Gastroesophageal sphincter (tissue), 3 donors: Measurements from ENCODE around the gene ABHD2.

Experiments
- POLR2A ChIP-seq, 2 donors: fragments of 450-650 bp; IDR thresholded peaks; one replicate each; pipeline ENCODE4 v1.6.1; 2017; ENCODE audit warnings: antibody characterized with exemption in 2 of 2, mild to moderate bottlenecking in 2 of 2, moderate library complexity in 1 of 2
- POLR2AphosphoS5 ChIP-seq: sonication (generic); formaldehyde crosslinking; IDR thresholded peaks from one replicate; pipeline ENCODE4 v1.6.1; 2017; ENCODE audit warnings: antibody characterized with exemption
- TF ChIP-seq, protein P1 (sequence below), 4 experiments: fragments of 200-600 bp in 2 of 4; fragments of 450-650 bp in 2 of 4; sonication (generic) in 1 of 4; IDR thresholded peaks; one replicate each; pipeline ENCODE4 v1.5.1; 2017 to 2019; ENCODE audit warnings: antibody characterized with exemption in 4 of 4, mild to moderate bottlenecking in 2 of 4, moderate library complexity in 2 of 4

DNA sequence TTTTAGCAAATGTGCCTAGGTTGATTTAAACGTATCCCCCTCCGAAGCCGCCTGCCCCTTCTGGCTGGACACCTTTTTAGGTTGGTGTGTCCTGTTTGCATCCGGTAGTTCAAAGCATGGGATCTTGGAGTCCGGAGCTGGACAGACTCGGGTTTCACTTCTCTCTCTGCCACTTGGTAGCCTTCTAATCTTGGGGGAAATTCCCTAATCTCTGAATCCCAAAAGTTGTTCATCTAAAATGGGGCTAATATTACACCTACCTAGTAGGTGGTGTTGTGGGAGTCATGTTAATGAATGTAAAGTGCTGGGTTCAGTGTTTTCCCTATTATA, 156.3 kb downstream of the ABHD2 start:
- no peak for TF ChIP-seq POLR2AphosphoS5
- TF ChIP-seq, protein P1, sequence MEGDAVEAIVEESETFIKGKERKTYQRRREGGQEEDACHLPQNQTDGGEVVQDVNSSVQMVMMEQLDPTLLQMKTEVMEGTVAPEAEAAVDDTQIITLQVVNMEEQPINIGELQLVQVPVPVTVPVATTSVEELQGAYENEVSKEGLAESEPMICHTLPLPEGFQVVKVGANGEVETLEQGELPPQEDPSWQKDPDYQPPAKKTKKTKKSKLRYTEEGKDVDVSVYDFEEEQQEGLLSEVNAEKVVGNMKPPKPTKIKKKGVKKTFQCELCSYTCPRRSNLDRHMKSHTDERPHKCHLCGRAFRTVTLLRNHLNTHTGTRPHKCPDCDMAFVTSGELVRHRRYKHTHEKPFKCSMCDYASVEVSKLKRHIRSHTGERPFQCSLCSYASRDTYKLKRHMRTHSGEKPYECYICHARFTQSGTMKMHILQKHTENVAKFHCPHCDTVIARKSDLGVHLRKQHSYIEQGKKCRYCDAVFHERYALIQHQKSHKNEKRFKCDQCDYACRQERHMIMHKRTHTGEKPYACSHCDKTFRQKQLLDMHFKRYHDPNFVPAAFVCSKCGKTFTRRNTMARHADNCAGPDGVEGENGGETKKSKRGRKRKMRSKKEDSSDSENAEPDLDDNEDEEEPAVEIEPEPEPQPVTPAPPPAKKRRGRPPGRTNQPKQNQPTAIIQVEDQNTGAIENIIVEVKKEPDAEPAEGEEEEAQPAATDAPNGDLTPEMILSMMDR (IDR thresholded peaks at IDR 0.05) = no peak
- no peak for TF ChIP-seq POLR2A (IDR thresholded peaks at IDR 0.05)
